WTC11 (cell line): ENCODE results near the gene KCNJ18.
"Not testable (repeated sequence)": the region's sequence is repeated elsewhere in the genome, so short reads cannot be mapped to it uniquely, and the experiment has no call there.

Experiments
- ATF3 ChIP-seq: sonication (generic); formaldehyde crosslinking; conservative IDR thresholded peaks from 2 replicates; pipeline ENCODE4 v1.8.1; 2022; ENCODE audit warnings: mild to moderate bottlenecking, missing genetic modification reagents
- CTCF ChIP-seq: fragments of 200-600 bp; IDR thresholded peaks from 2 replicates; pipeline ENCODE4 v1.8.0; 2022; ENCODE audit warnings: antibody characterized with exemption
- KAT7 ChIP-seq: sonication (generic); formaldehyde crosslinking; IDR thresholded peaks from 2 replicates; pipeline ENCODE4 v1.8.1; 2023; ENCODE audit warnings: missing genetic modification reagents, mild to moderate bottlenecking, borderline replicate concordance
- SP1 ChIP-seq: sonication (generic); formaldehyde crosslinking; conservative IDR thresholded peaks from 2 replicates; pipeline ENCODE4 v1.8.1; 2022; ENCODE audit warnings: missing genetic modification reagents
- ZNF232 ChIP-seq: sonication (generic); formaldehyde crosslinking; IDR thresholded peaks from 2 replicates; pipeline ENCODE4 v1.8.0; 2022; ENCODE audit warnings: mild to moderate bottlenecking, missing genetic modification reagents
- ZNF263 ChIP-seq: sonication (generic); formaldehyde crosslinking; IDR thresholded peaks from 2 replicates; pipeline ENCODE4 v1.8.1; 2022; ENCODE audit warnings: low read depth, mild to moderate bottlenecking, moderate library complexity, missing genetic modification reagents

GRCh38 chr17:21659635-21660034 lies 32.7 kb upstream of the KCNJ18 start:
- TF ChIP-seq ZNF232 (CRISPR knock-in tag); KAT7; CTCF; ZNF263; SP1 (CRISPR knock-in tag); ATF3 (CRISPR knock-in tag): not testable (repeated sequence)
